ENCODE data around the gene TMEM242.

The TMEM242 gene

DNA sequence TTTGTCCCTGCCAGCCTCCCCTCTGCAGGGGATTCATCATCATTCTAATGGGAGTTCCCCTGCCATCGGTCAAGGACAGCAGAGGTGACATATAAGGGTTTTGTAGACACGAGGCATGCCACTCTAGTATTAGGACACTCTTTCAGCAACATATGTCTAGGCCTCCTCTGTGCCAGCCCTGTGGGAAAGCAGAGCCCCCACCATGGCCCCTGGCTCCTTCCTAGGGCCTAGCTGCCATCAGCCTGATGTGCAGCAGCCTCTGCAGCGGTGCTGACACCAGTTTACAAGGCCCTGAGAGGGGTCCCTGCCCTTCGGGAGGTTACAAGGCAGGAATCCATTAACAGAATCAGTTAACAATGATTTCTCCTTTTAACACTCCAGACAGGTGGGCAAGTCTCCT, 32.5 kb downstream of the TMEM242 start:
- no peak for DNase-seq (ENCODE audit: low read depth, low spot score)

DNA sequence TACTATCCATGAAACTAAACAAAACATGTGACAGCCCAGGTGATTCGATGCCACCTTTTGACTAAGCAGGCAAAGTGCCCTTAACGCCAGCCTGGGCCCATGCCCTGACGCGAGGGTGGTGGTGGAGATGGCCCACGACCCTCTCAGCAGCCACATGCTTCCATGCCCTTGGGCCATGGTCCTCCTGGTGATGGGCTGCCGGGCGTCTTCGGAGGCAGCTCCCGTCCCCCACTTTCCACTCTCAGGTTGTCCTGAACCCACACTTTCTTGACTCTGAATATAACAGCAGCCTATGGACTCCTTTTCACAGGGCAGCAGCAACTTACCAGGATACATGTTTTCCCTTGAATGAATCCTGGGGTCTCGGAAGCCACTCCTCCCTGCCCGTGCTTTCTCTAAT, 33.6 kb downstream of the TMEM242 start:
- DNase-seq (ENCODE audit: low read depth, low spot score) = no peak

DNA sequence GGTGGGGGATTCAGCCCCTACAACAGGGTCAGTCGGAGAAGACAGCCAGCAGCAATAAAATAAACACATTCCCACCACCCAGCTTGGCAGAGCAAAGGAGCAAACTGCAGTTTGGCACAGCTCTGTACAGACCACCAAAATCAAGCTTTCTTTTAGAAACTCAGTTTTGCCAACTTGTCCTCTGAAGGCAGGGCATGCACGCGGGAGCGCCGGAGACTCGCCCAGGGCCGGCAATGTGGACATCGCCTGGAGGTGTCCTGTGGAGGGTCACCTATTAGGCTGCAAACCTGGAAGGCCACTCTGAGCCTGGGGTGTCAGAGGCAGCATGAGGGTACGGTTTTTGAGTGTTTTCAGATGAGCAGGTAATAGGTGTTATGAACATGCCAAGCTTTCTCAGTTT, 34.7 kb downstream of the TMEM242 start:
- DNase-seq (ENCODE audit: low read depth, low spot score) = no peak

DNA sequence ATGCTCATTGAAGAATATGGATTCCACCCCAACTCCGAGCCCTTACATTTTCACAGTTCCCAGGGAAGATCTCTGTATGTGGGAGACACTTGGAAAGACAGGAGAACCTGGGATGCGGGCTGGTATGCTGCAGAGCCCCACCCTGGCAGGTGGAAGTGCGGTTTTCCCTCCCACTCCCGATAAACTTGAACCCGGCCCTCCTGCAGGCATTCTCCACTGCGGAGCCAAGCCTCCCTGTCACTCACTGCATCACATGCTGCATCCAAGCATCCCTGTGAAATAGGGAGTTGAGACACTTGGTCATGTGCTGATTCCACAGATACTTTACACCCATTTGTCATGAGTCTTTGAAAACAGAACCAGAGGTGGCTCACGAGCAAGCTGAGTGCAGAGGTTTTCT, 35.4 kb downstream of the TMEM242 start:
- no peak for DNase-seq (ENCODE audit: low read depth, low spot score)

DNA sequence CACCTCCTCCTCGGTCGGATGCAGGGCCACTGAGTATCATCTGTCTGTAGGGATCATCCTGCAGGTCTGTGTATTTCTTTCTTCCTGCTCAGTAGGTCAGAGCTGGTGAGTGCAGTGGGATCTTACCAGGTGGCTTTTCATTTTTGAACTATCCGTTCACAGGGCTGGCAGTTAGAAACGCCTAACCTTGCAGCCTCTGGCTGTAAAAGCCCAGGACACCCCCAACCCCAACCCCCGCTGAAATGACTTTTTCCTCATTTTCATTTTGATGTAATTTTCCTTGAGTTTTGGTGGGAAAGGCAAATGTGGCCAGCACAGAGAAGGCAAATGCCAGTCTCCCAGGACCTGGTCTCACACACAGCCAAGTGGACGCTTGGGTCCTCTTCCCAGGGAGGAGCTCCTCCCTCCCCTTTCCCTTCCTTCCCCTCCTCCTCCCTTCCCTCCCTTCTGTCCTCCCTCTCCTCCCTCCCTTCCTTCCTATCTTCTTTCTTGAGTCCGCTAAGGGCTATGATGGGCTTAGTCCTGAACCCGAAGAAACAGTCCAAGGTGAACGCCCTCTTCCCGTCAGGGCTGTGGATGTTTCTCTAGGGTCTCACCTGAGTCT, 36.0 kb downstream of the TMEM242 start:
- no peak for DNase-seq (ENCODE audit: low read depth, low spot score)

DNA sequence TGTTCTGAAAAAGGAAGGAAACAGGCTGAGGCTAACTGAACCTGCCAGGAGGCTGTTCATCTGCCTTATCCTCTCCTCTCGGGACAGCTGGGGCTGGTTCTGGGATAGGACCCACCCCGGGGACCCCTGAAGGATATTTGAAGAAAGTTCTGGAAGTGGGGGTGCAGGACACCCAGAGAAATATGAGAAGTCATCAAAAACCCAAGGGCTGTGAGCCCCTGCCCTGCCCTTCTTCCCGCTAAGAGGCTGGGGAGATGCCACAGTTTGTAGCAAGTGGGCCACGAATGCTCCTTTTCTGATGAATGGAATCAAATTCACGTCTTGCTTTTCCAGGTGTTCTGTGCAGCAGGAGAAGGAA, 37.9 kb downstream of the TMEM242 start:
- DNase-seq (ENCODE audit: low read depth, low spot score) = no peak

DNA sequence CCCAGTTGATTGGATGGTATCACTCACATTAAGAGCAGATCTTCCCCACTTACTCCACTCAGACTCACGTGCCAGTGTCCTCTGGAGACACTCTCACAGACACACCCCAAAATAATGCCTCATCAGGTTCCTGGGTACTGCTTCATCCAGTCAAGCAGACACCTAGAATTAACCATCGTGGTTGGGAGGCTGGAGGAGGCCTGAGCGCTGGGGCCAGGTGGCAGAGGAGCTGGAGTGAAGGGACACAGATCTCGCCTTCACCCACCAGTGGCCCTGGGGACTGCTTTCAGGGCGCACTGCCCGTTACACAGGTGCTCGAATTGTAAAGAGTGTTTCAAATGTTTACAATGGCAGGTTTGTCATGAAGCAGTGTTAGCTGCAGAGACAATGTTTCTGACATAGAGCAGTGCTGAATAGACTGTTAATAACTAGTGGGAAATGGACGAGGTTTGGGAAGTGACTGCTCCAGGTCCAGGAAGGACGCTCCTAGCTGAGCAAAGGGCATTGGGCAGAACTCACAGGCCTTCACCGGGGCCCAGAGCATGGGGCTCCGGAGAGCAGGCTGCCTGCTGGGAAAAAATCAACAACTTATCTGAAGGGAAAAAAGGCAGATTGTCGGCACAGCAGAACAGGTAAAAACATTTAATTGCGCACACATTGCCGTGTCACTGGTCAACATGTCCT, 38.4 kb downstream of the TMEM242 start:
- DNase-seq (ENCODE audit: low read depth, low spot score) = no peak

DNA sequence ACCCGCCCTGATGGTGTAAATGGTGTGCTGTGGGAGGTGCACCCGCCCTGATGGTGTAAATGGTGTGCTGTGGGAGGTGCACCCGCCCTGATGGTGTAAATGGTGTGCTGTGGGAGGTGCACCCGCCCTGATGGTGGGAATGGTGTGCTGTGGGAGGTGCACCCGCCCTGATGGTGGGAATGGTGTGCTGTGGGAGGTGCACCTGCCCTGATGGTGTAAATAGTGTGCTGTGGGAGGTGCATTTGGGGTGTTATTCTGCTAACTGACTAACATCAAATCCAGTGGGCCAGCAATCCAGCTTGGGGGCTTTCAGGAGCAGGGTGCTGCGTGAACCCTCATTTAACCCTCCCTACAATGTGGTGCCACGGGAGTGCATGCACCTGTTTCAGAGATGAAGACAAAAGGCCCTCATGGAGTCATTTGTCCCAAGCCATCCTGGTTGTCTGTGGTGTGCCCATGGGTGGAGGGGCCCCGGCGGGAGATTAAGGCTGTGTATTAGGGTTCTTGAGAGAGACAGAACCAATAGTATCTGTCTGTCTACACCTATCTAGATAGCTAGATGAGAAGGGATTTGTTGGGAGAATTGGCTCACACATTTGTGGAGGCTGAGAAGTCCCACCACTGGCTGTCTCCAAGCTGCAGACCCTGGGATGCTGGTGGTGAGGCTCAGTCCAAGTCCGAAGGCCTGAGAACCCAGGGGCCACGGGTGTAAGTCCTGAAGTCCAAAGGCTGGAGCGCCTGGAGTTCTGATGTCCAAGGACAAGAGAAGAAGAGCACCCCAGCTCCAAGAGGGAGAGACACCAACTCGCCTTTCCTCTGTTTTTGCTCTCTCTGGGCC, 39.2 kb downstream of the TMEM242 start:
- no peak for DNase-seq (ENCODE audit: low read depth, low spot score)

DNA sequence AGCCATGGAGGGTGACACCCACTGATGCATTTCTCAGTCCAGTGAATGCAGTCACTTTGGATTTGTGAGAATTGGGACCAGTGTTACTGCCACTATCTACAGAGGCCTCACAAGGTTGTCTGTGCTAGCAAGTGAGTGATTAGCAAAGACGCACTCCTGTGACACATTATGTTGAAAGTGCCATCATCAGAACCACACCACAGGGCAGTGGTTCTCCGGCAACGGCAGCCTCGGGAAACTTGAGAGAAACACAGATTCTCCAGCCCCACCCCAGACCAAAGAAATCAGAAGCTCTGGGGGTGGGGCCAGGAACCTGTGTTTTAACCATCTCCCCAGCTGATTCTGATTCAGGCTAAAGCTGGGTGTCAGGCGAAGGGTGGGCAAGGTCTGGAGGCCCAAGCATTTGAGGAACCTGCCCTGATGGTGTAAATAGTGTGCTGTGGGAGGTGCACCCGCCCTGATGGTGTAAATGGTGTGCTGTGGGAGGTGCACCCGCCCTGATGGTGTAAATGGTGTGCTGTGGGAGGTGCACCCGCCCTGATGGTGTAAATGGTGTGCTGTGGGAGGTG, 39.9 kb downstream of the TMEM242 start:
- DNase-seq (ENCODE audit: low read depth, low spot score) = no peak

DNA sequence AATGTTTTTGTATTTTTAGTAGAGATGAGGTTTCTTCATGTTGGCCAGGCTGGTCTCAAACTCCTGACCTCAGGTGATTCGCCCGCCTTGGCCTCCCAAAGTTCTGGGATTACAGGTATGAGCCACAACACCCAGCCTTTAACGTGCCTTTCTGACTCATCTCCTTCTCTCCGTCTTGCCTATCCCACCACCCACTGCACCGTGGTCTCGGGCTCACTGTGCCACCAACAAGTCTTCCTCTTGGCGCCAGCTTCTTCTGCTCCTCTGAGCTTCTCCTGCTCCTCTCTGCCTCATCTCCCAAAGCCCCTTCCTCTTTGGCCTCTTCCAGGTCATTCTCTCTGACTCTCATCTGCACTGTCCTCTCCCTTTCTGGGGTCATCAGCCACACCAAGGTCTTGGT, 41.0 kb downstream of the TMEM242 start:
- DNase-seq (ENCODE audit: low read depth, low spot score) = no peak

DNA sequence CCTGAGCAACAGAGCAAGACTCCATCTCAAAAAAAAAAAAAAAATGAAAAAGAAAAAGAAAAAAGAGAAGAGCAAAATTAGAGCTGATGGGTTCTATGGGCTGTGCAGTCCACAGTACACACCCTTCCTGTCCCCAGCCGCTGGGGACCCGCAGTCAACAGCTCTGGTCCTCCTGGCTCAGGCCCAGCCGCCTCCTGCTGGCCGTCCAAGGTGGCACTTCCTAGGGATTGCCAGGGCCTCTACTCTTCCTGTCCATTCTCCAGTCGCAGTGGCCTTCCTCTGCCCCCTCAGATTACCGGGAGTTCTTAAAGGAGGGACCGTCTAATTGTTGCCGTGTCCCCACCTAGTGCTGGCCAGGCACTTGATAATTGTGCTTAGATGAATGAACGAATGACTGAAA, 41.7 kb downstream of the TMEM242 start:
- DNase-seq (ENCODE audit: low read depth, low spot score) = no peak

DNA sequence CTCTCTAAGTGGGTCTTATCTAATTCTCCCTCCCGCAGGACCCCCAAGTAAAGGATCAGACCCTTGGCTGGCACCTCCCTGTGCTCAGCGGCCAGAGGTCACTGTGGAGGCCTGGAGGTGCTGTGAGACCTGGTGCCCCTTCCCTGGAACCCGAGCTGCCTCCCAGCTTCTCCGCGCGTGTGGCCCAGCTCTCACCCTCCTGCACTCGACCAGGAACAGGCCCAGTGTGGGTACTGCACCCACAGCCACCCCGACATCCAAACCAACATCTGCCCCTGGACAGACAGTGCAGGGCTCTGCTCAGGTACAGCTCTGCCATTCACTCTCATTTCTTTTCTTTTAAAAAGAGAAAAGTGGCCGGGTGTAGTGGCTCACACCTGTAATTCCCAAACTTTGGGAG, 42.4 kb downstream of the TMEM242 start:
- no peak for DNase-seq (ENCODE audit: low read depth, low spot score)

DNA sequence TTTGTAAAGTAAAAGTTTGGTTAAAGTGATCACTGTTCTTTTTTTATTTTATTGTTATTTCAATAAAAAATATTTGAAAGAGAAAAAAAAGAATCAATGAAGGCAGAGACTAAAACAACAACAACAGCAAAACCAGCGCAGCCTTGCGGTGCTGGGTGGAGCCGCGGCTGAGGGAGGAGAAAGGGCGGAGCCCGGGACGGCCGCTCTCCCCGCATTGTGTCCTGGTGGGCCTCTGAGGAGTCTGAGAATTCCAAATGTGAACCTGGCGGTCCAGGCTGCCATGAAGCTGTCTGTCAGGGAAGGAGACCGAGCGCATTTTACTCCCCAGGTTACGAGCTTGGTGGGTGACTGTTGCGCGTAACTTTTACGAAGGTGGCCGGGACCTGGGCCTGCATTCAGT, 43.2 kb downstream of the TMEM242 start:
- no peak for DNase-seq (ENCODE audit: low read depth, low spot score)

DNA sequence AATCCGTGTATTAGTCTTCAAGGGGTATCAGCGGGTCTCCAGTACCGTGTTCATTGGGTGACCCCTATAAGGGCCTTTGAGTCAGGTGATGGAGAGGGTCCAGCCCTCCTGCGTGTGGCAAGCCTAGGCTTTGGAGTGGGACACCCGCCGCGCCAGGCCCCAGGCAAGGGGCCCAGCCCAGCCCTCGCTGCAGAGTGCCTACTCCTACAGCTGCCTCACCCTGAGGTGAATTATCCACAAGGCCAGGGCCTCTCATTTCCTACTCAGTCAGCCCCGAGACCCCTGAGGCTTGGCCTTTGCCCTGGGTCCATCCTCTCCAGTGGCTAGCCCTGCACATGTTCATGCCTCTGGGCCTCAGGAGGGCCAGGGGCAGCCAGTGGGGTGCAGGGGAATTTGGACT, 45.1 kb downstream of the TMEM242 start:
- DNase-seq (ENCODE audit: low read depth, low spot score) = no peak

DNA sequence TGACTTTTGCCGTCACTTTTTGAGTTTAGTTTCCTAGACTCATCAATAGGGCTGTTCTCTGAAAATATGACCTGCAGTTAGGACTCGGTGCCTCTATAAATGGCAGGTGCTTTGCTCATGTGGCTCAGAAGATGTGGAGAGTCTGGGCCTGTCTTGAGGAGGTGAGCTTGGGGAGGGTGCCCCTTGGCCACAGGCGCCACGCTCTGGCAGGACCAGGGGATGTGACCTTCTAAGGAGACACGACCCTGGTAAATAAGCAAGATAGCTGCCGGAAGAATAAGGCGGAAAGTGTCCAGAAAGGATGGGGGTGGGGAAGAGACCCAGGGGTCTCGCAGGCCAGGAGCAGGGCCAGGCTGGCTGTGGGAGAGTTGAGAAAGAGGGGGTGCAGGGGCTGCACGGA, 46.6 kb downstream of the TMEM242 start:
- DNase-seq (ENCODE audit: low read depth, low spot score) = no peak

DNA sequence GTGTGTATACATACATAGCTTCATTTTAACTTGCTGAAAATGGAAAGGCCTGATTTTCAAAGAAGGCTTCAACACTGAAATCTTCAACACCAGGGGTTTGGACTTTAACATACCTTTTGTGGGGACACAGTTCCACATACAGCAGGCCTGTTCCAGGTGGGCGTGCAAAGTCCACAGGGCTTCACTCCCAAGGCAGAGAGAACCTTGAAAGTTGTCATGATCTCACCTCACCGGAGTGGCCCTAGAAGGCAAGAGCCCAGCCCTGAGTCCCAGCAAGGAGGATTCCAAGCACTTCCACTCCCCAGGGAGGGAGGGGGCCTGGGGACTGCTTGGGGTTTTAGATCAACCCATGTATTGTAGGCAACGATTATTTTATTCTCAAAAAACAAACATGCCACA, 47.2 kb downstream of the TMEM242 start:
- no peak for DNase-seq (ENCODE audit: low read depth, low spot score)

DNA sequence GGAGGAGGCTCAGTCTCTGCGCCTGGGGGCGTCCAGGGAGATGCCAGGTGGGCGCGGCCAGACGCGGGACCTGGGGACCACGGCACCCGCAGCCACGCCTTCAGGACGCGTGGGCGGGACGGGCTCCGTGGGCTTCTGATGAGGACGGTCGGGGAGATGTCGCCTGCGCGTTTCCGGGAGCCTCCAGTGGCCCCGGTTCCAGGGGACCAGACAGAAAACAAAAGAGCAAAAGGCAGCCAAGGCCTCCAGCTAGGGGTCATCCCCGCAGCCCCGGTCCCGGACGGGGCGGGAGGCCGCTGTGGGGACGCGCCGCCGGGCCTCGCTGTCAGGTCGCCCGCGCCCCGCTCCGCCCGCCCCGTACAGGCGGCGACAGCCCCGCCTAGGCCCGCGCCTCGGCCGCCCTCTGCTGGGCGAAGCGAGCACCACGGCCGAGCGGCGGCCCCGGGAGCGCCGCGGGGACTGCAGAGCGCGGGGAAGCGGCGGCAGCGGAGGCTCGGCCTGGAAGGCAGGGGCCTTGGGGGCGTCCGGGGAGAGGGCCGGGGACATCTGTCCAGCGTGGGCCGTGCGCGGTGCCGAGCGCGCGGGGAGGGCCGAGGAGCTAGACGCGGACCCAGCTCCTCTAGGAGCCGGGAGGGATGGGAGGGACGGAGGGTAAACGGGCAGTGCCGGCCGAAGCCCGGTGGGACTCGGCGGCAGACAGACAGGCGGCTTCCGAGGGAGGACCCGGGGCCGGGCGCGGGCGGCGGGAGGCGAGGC, 48.7 kb downstream of the TMEM242 start:
- DNase-seq (ENCODE audit: low read depth, low spot score) = peak; percentile 72

DNA sequence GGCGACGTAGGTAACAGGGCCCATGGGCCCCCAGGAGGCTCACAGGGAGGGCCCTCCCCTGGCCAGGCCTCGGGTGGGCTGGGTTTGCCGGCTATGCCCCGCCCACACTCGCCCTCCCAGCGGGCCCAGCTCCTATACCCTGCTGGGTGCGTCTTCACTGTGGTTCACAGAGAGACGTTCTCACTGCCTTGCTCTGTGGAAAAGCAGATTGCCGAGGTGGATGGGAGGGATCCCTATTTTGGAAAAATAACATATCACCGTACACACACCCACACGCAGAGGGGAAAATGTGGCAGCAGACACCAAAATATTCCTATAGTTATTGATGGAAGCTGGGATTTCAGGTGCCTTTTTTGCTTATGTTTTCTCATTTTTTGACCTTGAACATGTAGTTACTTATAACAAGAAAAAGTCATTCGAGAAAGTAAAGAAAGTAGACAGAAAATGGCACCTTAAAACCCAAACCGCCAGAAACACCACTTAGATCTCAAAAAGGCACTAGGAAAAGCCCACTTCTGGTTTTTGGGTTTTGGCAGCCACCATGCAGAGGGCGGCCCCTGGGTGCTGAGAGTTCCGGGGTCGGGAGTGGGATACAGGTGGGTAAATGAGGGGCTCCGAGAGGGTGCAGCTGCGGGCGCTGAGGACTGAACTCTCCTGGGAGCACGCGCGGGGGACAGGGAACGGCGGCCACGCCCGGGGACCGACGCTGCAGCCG, 49.4 kb downstream of the TMEM242 start:
- DNase-seq (ENCODE audit: low read depth, low spot score) = peak; percentile 49

DNA sequence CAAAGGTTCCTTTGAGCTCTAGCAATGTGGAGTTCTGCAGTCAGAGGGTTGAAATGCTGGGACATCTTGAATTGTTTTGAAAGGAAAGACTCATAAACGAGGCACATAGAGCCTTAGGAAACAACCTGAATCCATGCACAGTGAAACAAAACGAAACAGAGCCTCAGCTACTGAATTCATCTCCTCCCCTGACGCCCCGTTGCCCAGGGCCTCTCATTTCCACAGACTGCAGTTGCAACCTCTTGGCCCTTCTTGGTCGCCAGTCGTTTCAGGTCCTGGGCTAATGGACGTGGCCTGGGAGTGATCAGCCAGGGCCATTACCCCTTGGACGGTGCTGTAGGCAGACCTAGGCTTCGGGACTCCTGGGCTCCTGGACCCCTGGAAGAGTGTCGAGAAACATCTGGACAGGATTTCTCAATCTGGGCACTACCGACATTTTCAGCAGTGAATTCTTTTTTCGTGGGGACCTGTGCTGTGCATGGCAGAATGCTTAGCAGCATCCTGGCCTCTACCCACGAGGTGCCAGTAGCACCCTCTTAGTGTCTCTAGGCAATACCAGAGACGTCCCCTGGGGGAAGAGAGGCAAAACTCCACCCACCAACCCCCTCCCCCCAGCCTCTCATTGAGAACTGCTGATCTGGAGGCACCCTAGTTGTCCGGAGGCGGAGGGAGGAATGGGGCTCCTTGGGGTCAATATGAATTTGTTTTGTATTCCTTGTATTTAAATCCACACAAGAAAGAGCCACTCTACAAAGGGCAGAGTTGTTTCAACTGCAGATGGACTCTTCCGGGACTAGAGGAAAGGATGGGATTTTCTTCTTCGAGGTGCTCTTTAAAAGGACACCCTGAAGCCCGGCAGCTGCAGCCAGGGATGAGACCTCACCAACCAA, 50.2 kb downstream of the TMEM242 start:
- no peak for DNase-seq (ENCODE audit: low read depth, low spot score)

DNA sequence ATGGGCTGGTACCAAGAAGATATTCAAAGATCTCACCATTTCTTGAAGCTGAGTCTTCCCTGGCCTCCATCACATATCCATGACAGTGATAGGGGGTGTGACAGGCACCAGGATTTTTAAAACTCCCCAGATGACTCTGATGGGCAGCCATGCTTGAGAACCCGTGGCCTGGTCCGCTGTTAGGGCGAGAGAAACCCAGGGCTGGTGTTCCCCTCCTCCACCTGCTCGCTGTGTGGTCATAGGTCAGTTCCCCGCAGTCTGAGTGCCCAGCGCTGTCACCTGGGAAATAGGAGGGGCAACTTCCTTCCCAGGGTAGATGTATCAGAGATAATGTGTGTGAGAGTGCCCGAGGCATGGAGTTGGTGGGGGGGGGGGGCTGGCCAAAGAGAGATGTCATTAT, 50.9 kb downstream of the TMEM242 start:
- DNase-seq (ENCODE audit: low read depth, low spot score) = no peak

All from activated naive CD8-positive, alpha-beta T cell treated with anti-CD3 and anti-CD28 coated beads, Interleukin-2, amount 50 U/mL, for 16 hours (primary cell).